HG03354 (cell line): ENCODE results near the gene ANKH.
A peak's percentile ranks its signal among the peaks of the same experiment; 100 is the strongest.
"Not testable (repeated sequence)": the region's sequence is repeated elsewhere in the genome, so short reads cannot be mapped to it uniquely, and the experiment has no call there.

Experiments
- ATAC-seq: cut with Tn5 transposase; IDR thresholded peaks from one replicate; pipeline ENCODE4 v1.9.1; 2021; ENCODE audit warnings: mild to moderate bottlenecking; ENCODE audit not compliant: unreplicated experiment, poor library complexity, severe bottlenecking

Gene ANKH

DNA sequence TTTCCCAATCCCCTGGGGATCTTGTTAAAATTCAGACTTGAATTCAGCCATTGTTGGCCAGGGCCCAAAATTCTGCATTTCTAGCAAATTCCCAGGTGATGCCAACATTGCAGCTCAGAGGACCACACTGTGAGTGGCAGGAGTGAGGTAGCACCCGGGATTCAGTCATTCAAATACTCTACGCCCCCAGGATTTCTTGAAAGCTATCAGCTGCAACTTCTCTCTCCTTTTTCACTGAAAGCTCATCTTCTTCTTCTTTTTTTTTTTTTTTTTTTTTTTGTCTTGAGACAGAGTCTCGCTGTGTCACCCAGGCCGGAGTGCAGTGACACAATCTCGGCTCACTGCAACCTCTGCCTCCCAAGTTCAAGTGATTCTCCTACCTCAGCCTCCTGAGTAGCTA lies 19.3 kb upstream of the ANKH start:
- no peak for ATAC-seq

DNA sequence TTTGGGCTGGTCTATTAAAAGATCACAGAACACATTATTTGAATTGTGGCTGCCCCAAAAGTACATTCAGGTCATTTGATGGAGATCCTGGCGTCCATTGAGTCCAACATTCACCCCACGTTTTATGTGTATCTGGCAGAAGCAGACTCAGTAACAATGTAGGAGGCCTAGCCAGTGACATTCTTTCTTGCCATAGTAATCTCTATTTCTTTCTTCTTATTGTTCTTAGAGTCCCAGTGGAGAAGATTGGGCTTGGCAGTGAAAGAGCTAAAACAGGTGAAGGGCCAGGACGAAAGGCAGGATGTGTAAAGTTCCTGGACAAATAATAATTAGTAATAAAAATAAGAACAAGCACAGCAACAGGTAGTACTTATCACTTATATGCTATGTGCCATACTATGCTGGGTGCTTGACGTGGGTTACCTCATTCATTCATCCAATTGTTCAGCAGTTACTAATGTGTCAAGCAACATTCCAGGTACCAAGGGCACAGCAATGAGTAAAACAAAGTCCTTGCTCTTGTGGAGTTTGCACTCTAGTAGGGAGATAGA lies 12.6 kb upstream of the ANKH start:
- no peak for ATAC-seq

DNA sequence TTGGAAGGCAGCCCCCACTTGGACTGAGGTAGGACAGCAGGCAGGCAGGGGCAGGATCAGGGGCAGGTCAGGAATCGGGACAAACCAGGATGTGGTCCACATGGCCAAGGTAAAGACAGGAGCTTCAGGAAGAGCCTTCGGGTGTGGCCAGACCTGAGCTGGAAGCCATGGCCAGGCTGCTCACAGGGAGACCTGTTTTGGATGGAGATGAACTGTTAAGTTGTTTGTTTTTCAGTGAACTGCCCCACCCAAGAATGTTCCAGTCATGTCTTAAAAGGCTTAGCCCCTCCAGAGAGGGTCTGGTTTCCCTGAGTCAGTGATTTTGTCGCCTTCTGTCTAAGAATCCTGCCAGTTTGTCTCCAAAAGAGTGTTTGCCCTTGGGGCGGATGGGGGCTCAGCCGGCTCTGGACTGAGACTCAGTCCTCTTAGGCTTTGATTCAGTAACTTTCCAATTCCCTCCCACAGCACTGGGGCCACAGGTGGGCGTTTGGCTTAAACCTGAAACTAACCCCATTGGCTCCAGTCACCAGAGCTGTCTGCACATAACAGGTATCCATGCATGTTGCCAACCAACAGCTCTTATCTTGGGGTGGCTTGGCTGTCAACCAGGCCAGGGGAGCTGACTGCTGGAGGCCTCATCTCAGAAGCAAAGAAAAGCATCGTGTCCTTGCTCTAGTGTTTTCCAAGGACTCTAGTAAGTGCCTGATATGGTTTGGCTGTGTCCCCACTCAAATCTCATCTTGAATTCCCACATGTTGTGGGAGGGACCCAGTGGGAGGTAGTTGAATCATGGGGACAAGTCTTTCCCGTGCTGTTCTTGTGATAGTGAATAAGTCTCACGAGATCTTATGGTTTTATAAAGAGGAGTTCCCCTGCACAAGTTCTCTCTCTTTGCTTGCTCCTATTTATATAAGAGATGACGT lies 11.3 kb upstream of the ANKH start:
- ATAC-seq: no peak

DNA sequence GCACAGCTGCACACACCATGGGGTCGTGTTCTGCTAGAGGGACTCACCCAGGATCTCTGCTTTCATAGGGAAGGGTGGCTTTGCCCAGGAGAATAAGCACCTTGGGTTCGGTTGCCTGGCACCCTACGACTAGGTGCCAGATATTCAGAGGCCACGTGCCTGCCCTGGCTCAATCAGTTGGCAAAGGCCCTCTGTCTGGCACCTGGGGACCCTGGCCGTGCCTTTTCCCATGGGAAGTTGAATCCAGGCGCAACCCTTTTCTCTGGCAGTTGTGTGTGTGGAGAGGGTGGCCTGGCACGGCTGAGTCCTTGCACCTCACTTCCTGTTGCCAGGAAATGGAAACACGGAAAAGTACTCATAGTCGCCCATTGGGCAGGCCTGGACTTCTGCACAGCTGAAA lies 10.2 kb upstream of the ANKH start:
- ATAC-seq: no peak

DNA sequence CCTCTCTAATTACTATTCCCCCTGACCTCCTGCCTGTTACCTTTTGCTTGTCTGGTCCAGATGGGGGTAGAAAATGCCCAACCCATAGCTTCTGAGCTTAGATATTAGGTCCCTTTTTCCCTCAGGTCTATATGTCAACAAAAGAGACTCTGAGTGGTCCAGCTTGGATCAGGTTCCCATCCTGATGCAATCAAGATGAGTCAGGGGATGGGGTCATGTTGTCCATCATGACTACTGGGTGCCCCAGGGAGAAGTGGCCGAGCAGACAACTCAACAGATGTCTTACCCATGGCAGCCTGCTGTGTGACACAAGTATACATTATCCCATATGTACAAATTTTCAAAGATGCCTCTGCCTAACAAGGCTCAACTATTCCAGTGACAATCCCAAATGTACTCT lies 9.1 kb upstream of the ANKH start:
- no peak for ATAC-seq

GRCh38 chr5:14879937-14880589 lies 8.5 kb upstream of the ANKH start:
- no peak for ATAC-seq

DNA sequence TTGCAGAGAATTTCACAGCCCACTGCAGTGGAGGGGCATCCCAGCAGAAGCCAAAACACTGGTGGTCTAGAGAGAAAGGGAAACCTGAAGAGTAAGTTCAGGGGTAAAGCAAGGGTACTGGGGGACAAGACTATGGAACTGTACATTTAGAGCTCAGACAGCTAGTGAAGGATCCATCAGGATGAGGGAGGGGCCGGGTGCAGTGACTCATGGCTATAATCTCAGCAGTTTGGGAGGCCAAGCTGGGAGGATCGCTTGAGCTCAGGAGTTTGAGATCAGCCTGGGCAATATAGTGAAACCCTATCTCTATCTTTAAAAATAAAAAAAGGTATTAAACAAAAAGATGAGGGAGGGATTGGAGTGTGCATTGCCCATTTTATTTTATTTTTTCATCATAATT lies 7.8 kb upstream of the ANKH start:
- ATAC-seq: no peak

- ATAC-seq: not testable (repeated sequence)
Measured at GRCh38 chr5:14878192-14878591, 6.6 kb upstream of the ANKH start.

DNA sequence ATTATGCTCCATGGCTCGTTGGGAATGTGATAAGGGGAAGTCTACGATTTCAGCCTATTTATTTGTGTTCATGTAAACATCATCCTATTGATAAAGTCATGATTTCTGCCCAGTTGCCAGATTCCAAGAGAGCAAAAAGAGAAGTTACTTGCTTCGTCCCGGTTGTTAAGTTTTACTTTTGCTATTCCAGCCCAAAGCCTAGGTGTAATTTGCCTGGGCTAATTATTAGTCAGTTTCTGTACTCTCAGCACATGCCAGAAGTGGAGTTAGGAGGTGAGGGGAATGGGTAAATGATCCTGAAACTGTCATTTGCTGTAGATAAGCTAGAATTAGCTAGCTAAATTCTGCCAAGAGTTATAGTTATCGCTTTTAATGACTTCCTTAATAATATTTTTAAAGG lies 4.5 kb upstream of the ANKH start:
- ATAC-seq: no peak

- ATAC-seq: no peak
Measured at GRCh38 chr5:14873790-14874189, 2.2 kb upstream of the ANKH start.

DNA sequence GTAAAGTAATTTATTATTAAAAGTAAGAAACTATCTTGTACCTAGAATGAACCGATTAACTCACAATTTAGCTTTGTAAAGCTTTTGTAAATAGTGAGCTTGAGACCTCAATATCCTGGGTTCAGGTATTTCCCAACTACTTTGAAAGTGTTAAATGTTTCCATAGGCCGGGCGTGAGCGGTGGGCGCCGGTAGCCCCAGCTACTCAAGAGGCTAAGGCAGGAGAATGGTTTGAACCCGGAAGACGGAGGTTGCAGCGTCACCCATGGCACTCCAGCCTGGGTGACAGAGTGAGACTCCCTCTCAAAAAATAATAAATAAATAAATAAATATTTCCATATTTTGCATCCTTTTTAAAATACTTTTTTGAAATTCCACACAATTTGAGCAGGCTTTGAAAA lies 1.5 kb upstream of the ANKH start:
- ATAC-seq: no peak

GRCh38 chr5:14872070-14872989 lies 752 bp upstream of the ANKH start:
- peak; percentile 53 for ATAC-seq

GRCh38 chr5:14870337-14871213 lies 1.0 kb downstream of the ANKH start:
- no peak for ATAC-seq

GRCh38 chr5:14869668-14870164 lies 1.9 kb downstream of the ANKH start:
- no peak for ATAC-seq

DNA sequence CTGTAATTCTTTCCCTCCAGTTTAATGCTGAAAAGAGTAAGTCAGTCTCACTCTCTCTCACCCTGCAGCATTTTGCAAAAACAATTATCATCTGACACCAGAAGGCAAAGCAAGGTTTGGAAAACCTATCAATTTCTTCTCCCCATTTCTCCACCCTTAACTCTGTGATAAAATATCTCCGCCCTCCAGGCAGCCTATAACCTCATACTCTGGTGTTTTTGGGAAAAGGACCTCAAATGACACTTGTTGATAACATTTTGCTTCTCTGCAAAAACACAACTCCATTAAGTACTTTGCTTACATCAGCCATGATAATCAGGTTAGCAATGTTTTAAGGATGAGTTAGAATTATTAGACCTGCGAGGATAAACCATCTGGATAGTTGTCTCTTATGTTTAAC lies 2.3 kb downstream of the ANKH start:
- no peak for ATAC-seq

GRCh38 chr5:14868771-14869170 lies 2.8 kb downstream of the ANKH start:
- no peak for ATAC-seq

- ATAC-seq: no peak
Measured at GRCh38 chr5:14864181-14864812, 7.3 kb downstream of the ANKH start.

- no peak for ATAC-seq
Measured at GRCh38 chr5:14863105-14863504, 8.5 kb downstream of the ANKH start.
